Endometrial microvascular endothelial cells (primary cell): Measurements from ENCODE around the gene AGPAT2. TPM values are rescaled to one million over a fixed set of nuclear protein-coding genes. Genes with fewer than 3 reads are reported as not detected.

Source experiments
- total RNA-seq: library from RNA; depleted of rRNA; stranded (reverse); fragments of >200 nt; gene quantifications from one replicate; pipeline ENCODE4 v1.2.3, GENCODE V29; 2015; ENCODE audit errors: inconsistent ontology term

AGPAT2 gene
- total RNA-seq, 1 donor from 2014 or later = 31.7 TPM

Other genes with a start within 250 kb of the AGPAT2 start
- 12.0 TPM for gene INPP5E, start 247.6 kb downstream of the AGPAT2 start, total RNA-seq
- 43.3 TPM for gene SEC16A, start 204.4 kb downstream of the AGPAT2 start, total RNA-seq
- gene NOTCH1, start 141.4 kb downstream of the AGPAT2 start, total RNA-seq = 63.9 TPM
- 1,333 TPM for gene EGFL7, start 24.5 kb downstream of the AGPAT2 start, total RNA-seq
- gene DIPK1B, start 25.1 kb upstream of the AGPAT2 start, total RNA-seq = 44.5 TPM
- gene LCN10, start 55.5 kb upstream of the AGPAT2 start, total RNA-seq = not detected
- not detected for gene LCN6, start 61.1 kb upstream of the AGPAT2 start, total RNA-seq
- gene LCN8, start 70.8 kb upstream of the AGPAT2 start, total RNA-seq = not detected
- not detected for gene LCN15, start 77.1 kb upstream of the AGPAT2 start, total RNA-seq
- 72.7 TPM for gene TMEM141, start 103.9 kb upstream of the AGPAT2 start, total RNA-seq
- gene CCDC183, start 108.9 kb upstream of the AGPAT2 start, total RNA-seq = not detected
- 125 TPM for gene RABL6, start 120.5 kb upstream of the AGPAT2 start, total RNA-seq
- gene AJM1, start 155.0 kb upstream of the AGPAT2 start, total RNA-seq = 0.46 TPM
- gene PHPT1, start 162.0 kb upstream of the AGPAT2 start, total RNA-seq = 95.9 TPM
- 1.0 TPM for gene MAMDC4, start 164.9 kb upstream of the AGPAT2 start, total RNA-seq
- gene EDF1, start 178.9 kb upstream of the AGPAT2 start, total RNA-seq = 440 TPM
- gene TRAF2, start 199.1 kb upstream of the AGPAT2 start, total RNA-seq = 16.7 TPM